GM18909 (cell line): ENCODE data around the gene HOXD12.

Source experiments
- ATAC-seq: cut with Tn5 transposase; IDR thresholded peaks from one replicate; pipeline ENCODE4 v1.9.1; 2021; ENCODE audit warnings: mild to moderate bottlenecking; ENCODE audit not compliant: unreplicated experiment, poor library complexity

HOXD12 gene

GRCh38 chr2:176104316-176105077 lies 4.9 kb downstream of the HOXD12 start:
- ATAC-seq: no peak

- ATAC-seq: no peak
Measured at GRCh38 chr2:176105078-176105729, 5.6 kb downstream of the HOXD12 start.

GRCh38 chr2:176105730-176106580 lies 6.4 kb downstream of the HOXD12 start:
- ATAC-seq: no peak

- no peak for ATAC-seq
Measured at GRCh38 chr2:176106581-176107539, 7.3 kb downstream of the HOXD12 start, which contains the start of gene HOXD11. HOXD11 (plus strand) TSS chr2:176107280; CDS start chr2:176107356, 76 bp downstream.

- no peak for ATAC-seq
Measured at GRCh38 chr2:176107731-176108181, 8.2 kb downstream of the HOXD12 start.

- ATAC-seq: no peak
Measured at GRCh38 chr2:176109192-176109901, 9.8 kb downstream of the HOXD12 start.

GRCh38 chr2:176109946-176110345 lies 10.4 kb downstream of the HOXD12 start:
- no peak for ATAC-seq

- no peak for ATAC-seq
Measured at GRCh38 chr2:176110415-176111308, 11.1 kb downstream of the HOXD12 start.

- no peak for ATAC-seq
Measured at GRCh38 chr2:176111309-176111663, 11.7 kb downstream of the HOXD12 start.

- no peak for ATAC-seq
Measured at GRCh38 chr2:176111846-176112374, 12.3 kb downstream of the HOXD12 start.

- ATAC-seq: no peak
Measured at GRCh38 chr2:176112375-176113302, 13.0 kb downstream of the HOXD12 start.

GRCh38 chr2:176114120-176114929 lies 14.7 kb downstream of the HOXD12 start:
- no peak for ATAC-seq

- ATAC-seq: no peak
Measured at GRCh38 chr2:176114930-176115625, 15.5 kb downstream of the HOXD12 start.

- ATAC-seq: no peak
Measured at GRCh38 chr2:176115883-176116813, 16.6 kb downstream of the HOXD12 start, which contains the start of gene HOXD10. HOXD10 (plus strand) TSS chr2:176116778; CDS start chr2:176116834, 56 bp downstream.
